GM19397 (cell line): Measurements from ENCODE around the gene HECTD4.
A peak's percentile ranks its signal among the peaks of the same experiment; 100 is the strongest.
"Not testable (repeated sequence)": the region's sequence is repeated elsewhere in the genome, so short reads cannot be mapped to it uniquely, and the experiment has no call there.

Source experiments
- ATAC-seq: cut with Tn5 transposase; IDR thresholded peaks from one replicate; pipeline ENCODE4 v1.9.1; 2021; ENCODE audit warnings: mild to moderate bottlenecking, moderate library complexity; ENCODE audit not compliant: unreplicated experiment

Gene HECTD4, protein sequence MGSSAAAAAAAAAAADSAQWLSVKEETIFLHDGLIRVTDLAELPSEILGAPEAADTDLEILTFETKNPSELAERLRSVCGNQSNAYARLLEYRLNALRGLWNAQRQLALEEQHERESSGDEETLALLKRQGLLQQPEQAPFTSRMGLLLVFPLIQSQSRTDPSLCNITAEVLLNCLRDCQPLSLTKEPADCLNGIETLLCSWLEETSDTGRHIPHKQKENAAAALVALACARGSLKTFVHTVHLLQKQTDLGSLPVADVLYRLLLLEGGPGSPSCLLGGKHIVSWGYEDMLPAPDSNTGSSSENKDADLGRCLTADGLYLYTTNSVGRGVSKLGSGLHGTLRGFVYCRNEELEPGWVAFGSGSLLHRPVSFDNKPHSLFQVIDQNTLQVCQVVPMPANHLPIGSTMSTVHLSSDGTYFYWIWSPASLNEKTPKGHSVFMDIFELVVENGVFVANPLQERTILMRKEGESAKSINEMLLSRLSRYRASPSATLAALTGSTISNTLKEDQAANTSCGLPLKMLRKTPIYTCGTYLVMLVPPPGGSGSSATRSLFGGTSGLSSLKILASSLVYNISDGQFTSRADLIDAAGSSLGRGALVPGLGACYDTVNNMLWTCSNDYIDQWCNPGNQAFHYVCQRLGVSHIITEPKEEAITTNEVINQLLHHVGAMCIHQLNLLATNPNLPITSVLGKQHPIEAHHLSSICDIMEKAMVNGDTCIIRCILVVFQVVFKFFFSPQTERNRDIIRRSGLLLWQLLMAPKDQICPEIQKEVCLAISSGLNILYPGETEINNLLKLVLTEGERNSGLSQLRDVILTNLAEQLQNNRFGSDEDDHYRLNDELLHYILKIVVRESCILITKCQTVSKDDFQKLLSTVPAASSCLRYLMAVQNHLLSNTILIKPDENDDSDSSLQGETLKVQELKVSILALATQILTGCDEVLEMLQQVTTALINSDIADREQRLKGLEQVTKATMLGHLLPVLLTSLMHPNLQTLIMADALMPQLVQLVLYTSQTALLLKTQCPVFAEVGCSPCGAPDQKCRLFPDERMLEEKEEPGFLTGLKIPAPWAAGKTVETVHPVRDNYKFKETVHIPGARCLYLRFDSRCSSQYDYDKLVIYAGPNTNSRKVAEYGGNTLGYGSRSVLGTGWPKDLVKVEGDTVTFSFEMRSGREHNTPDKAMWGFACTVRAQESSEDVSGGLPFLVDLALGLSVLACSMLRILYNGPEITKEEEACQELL (N-terminal part only)

GRCh38 chr12:112381883-112382796 lies at the start of gene HECTD4:
HECTD4 (minus strand) TSS chr12:112382431; CDS start chr12:112382128, 303 bp downstream.
- ATAC-seq: peak; percentile 89

DNA sequence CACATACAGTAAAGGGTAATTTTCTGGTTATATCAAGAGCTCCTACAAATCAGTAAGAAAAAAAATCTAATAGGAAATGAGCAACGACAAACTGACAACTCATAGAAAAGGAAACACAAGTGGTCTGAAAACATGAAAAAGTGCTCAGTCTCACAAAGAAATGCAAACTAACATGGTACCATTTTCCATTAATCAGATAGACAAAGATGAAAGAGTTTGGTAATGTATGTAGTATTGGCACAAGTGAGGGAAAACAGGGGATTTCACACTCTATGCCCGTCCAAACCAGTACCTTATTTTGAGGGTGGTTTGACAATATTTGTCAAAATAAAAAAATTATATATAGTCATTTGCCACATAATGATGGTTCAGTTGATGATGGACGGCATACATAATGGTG lies 49.7 kb upstream of the HECTD4 start:
- no peak for ATAC-seq

DNA sequence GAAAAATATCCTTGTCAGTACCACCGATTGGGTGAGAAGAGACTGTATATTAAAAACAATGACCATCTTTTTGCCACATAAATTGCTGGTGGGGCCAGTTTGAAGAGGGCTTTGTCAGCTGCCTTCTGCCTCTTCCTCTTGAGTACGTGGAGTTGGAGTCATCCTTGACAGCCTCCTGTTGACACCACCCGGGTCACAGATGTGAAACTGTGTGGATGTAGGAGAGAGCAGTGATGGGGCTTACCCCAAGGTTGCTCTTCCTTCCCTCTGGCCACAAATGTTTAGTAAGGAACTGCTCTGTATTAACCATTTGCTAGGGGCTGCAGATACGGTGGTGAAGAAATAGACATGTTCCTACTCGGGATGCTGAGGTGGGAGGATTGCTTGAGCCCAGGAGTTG lies 48.7 kb upstream of the HECTD4 start:
- ATAC-seq: no peak

DNA sequence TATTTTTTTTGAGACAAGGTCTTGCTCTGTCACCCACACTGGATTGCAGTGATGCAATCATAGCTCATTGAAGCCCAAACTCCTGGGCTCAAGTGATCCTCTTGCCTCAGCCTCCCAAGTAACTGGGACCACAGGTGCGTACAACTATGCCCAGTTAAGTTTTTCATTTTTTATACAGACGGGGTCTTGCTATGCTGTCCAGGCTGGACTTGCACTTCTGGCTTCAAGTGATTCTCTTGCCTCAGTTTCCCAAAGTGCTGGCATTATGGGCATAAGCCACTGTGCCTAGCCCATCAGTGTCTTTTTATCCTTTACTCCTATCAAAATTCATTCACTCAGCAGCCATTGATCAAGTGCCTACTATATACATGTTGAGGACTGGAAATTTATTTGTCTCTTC lies 45.5 kb upstream of the HECTD4 start:
- no peak for ATAC-seq

- no peak for ATAC-seq
Observed at GRCh38 chr12:112425582-112426382, 43.6 kb upstream of the HECTD4 start.

DNA sequence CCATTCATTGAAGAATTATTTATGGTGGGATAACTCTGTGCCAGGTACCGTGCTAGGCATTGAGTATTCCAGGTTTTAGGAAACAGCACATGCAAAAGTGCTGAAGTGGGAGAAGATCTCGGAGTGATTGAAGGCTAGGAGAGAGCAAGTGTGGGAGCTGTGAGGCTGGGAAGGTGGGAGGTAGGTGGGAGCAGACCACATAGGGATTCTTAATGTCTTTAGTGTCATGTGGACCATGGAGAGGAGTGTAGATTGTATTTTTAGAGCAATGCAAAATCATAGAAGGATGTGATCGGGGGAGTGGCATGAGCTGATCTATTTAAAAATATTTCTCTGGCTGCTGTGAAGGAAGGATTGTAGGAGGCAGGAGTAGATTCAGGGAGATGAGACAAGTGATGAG lies 41.9 kb upstream of the HECTD4 start:
- ATAC-seq: no peak

GRCh38 chr12:112422531-112422930 lies 40.3 kb upstream of the HECTD4 start:
- no peak for ATAC-seq

DNA sequence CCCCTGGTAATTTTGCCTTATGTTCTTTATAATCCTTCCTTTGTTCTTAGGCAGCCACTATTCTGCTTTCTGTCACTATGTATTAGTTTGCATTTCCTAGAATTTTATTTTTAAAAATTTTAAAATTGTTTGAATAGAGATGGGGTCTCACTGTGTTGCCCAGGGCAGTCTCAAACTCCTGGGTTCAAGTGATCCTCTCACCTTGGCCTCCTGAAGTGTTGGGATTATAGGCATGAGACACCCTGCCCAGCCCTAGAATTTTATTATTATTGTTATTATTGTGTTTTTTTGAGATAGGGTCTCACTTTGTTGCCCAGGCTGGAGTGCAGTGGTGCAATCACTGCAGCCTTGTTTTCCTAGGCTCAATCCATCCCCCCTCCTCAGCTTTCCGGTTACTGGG lies 39.1 kb upstream of the HECTD4 start:
- ATAC-seq: no peak

- no peak for ATAC-seq
Observed at GRCh38 chr12:112420740-112421139, 38.5 kb upstream of the HECTD4 start.

GRCh38 chr12:112419297-112420133 lies 37.3 kb upstream of the HECTD4 start:
- ATAC-seq: no peak

- peak; percentile 82 for ATAC-seq
Observed at GRCh38 chr12:112418608-112419296, 36.5 kb upstream of the HECTD4 start, which contains the start of gene PTPN11. PTPN11 (plus strand) TSS chr12:112418947; CDS start chr12:112419112, 165 bp downstream.

DNA sequence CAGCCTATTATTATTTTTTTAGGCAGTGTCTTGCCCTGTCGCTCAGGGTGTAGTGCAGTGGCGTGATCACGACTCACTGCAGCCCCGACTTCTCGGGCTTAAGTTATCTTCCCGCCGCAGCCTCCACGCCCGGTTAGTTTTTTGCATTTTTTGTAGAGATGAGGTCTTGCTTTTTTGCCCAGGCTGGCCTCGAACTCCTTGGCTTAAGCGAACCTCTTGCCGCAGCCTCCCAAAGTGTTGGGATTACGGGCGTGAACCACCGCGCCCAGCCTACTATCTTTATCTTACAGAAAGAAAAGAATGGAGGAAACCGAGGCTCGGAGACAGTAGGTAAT lies 36.0 kb upstream of the HECTD4 start:
- ATAC-seq: no peak

DNA sequence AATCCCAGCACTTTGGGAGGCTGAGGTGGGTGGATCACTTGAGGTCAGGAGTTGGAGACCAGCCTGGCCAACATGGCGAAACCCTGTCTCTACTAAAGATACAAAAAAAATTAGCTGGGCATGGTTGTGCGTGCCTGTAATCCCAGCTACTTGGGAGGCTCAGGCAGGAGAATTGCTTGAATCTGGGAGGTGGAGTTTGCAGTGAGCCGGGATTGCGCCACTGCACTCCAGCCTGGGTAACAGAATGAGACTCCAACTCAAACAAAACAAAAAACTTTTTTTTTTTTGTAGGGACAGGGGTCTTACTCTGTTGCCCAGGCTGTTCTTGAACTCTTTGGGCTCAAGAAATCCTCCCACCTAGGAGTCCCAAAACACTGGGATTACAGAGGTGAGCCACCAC lies 33.2 kb upstream of the HECTD4 start:
- ATAC-seq: not testable (repeated sequence)

GRCh38 chr12:112413855-112414625 lies 31.8 kb upstream of the HECTD4 start:
- no peak for ATAC-seq

DNA sequence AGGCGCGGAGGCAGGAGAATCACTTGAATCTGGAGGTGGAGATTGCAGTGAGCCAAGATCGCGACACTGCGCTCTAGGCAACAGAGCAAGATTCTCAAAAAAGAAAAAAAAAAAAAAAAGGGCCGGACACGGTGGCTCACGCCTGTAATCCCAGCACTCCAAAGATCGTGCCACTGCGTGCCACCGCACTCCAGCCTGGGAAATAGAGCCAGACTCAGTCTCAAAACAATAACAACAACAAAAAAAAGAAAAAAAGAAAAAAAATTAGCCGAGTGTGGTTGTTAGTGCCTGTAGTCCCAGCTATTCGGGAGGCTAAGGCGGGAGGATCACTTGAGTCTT lies 27.6 kb upstream of the HECTD4 start:
- no peak for ATAC-seq

GRCh38 chr12:112409064-112409905 lies 27.1 kb upstream of the HECTD4 start, which contains the start of gene RPL6:
RPL6 (minus strand) TSS chr12:112409605; CDS start chr12:112408656, 949 bp downstream.
- ATAC-seq: peak; percentile 73
